GM19468 (cell line): ENCODE data around the gene KRTAP13-2.

Experiments
- ATAC-seq: cut with Tn5 transposase; IDR thresholded peaks from one replicate; pipeline ENCODE4 v1.9.1; 2021; ENCODE audit warnings: mild to moderate bottlenecking, moderate library complexity, moderate number of reproducible peaks; ENCODE audit not compliant: unreplicated experiment; ENCODE audit errors: extremely low read depth

The KRTAP13-2 gene

DNA sequence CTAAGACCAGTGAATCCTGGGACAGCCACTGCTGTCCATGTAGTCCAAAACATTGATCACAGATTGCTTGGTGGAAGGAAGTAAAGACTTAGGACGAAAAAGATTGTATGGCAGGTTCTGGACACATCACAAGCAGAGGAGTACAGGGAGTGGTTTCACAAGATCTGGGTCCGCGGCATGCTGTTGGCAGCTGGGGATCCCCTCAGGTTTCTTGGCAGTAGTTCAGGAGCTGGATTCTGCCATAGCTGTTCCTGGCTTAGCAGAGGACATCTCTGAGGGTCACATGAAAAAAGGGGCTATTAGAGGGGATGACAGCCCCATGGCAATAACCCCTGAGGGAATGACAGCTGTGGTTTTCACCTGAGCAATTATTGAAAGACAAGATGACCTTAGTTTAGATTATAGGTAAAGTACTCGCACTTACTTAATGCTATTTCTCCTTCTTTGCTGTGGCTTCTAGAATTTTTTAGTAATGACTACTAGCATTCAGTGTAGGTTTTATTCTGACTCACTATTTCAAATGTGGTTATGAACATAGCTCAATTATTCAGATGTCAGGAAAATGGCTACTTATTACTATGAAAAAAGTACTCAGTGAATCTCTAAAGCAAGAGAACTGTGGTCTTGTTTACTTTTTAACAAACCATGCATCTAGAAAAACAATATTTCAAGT, 42.7 kb downstream of the KRTAP13-2 start:
- no peak for ATAC-seq

DNA sequence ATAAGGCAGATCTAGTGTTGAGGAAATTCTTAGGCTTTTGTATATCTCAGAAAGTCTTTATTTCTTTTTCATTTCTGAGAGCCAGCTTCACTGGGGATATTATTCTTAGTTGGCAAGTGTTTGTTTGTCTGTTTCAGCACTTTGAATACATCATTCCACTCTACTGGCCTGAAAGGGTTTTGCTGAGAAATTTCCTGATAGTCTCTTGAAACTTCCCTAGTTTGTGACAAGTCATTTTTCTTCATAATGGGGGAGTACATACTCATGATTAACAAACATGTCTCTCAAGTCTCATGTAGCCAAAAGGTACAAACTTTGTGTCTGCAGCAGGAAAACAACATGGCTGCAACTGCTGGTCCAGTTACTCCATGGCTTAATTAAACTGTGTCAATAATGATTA, 45.7 kb downstream of the KRTAP13-2 start:
- ATAC-seq = no peak
